Gastroesophageal sphincter (tissue), 4 donors: Measurements from ENCODE around the gene SLK. TPM values are rescaled to one million over a fixed set of nuclear protein-coding genes. Genes with fewer than 3 reads are reported as not detected.

Experiments used
- ATAC-seq: fragments of 150-250 bp; one replicate; pipeline ENCODE4 v1.9.1; 2016; ENCODE audit warnings: mild to moderate bottlenecking, moderate library complexity
- H3K27ac ChIP-seq, 4 donors: fragments of 200-600 bp; sonication (generic) in 3 of 4; 1 replicate in 3 of 4; 2 replicates in 1 of 4; pipeline ENCODE4 v1.5.1; 2016 to 2019
- H3K27me3 ChIP-seq: fragments of 200-600 bp; sonication (generic); one replicate; pipeline ENCODE4 v1.5.1; 2019
- H3K36me3 ChIP-seq, 2 donors: fragments of 200-600 bp; sonication (generic); one replicate each; pipeline ENCODE4 v1.5.1; 2019; ENCODE audit warnings: control low read depth in 1 of 2
- H3K4me1 ChIP-seq, 3 donors: fragments of 200-600 bp; sonication (generic); 1 replicate in 2 of 3; 2 replicates in 1 of 3; pipeline ENCODE4 v1.5.1; 2016 to 2019; ENCODE audit warnings: control low read depth in 2 of 3
- H3K4me3 ChIP-seq, 2 donors: fragments of 200-600 bp; sonication (generic); one replicate each; pipeline ENCODE4 v1.5.1; 2019; ENCODE audit warnings: mild to moderate bottlenecking in 1 of 2, moderate library complexity in 1 of 2
- H3K9me3 ChIP-seq, 3 donors: fragments of 200-600 bp; sonication (generic); one replicate each; pipeline ENCODE4 v1.5.1; 2017 to 2019; ENCODE audit warnings: control low read depth in 2 of 3
- EP300 ChIP-seq: sonication (generic); formaldehyde crosslinking; IDR thresholded peaks from one replicate; pipeline ENCODE4 v1.6.1; 2017; ENCODE audit warnings: antibody characterized with exemption, mild to moderate bottlenecking
- POLR2A ChIP-seq, 2 donors: fragments of 450-650 bp; IDR thresholded peaks; one replicate each; pipeline ENCODE4 v1.6.1; 2017; ENCODE audit warnings: antibody characterized with exemption in 2 of 2, mild to moderate bottlenecking in 2 of 2, moderate library complexity in 1 of 2
- POLR2AphosphoS5 ChIP-seq: sonication (generic); formaldehyde crosslinking; IDR thresholded peaks from one replicate; pipeline ENCODE4 v1.6.1; 2017; ENCODE audit warnings: antibody characterized with exemption
- WGBS, 2 donors: methylation state at CpG; one replicate each; pipeline ENCODE4 v1.1.5; 2018; ENCODE audit warnings: low coverage in 1 of 2; 5-methylcytosine and 5-hydroxymethylcytosine counted together
- total RNA-seq, 4 donors: library from RNA; depleted of rRNA; stranded (reverse); fragments of >200 nt; gene quantifications; one replicate each; pipeline ENCODE4 v1.1.0, GENCODE V29; 2016
- TF ChIP-seq, protein P1 (sequence below), 4 experiments: fragments of 200-600 bp in 2 of 4; fragments of 450-650 bp in 2 of 4; sonication (generic) in 1 of 4; IDR thresholded peaks; one replicate each; pipeline ENCODE4 v1.5.1; 2017 to 2019; ENCODE audit warnings: antibody characterized with exemption in 4 of 4, mild to moderate bottlenecking in 2 of 4, moderate library complexity in 2 of 4

The SLK gene
- total RNA-seq, 4 donors from 2014 or later, result 75.0 to 119 (median 107) TPM

DNA sequence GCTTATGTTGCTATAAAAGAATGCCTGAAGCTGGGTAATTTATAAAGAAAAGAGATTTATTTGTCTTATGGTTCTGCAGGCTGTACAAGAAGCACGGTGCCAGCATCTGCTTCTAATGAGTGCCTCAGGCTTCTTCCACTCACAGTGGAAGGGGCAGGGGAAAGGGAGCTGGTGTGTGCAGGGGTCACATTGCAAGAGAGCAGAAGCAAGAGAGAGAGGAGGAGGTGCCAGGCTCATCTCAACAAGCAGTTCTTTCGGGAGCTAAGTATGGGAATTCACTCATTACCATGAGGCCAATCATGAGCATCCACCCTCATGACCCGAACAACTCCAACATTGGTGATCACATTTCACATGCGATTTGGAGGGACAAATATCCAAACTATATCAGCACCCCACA is 17.2 kb upstream of the SLK start:
- Histone ChIP-seq H3K9me3 (peaks cover 0 to 3% (median 0%) of the 10 kb centered on the region in 3 donors), H3K4me1 (no peaks in the 10 kb centered on the region), H3K36me3 (no peaks in the 10 kb centered on the region), H3K27ac (no peak overlapping the region), H3K4me3 (no peak overlapping the region), H3K27me3 (no peaks in the 10 kb centered on the region)
- ATAC-seq, result no peak
- TF ChIP-seq EP300 (no peak), POLR2A (IDR thresholded peaks at IDR 0.05) (no peak), POLR2AphosphoS5 (no peak)
- TF ChIP-seq, protein P1, sequence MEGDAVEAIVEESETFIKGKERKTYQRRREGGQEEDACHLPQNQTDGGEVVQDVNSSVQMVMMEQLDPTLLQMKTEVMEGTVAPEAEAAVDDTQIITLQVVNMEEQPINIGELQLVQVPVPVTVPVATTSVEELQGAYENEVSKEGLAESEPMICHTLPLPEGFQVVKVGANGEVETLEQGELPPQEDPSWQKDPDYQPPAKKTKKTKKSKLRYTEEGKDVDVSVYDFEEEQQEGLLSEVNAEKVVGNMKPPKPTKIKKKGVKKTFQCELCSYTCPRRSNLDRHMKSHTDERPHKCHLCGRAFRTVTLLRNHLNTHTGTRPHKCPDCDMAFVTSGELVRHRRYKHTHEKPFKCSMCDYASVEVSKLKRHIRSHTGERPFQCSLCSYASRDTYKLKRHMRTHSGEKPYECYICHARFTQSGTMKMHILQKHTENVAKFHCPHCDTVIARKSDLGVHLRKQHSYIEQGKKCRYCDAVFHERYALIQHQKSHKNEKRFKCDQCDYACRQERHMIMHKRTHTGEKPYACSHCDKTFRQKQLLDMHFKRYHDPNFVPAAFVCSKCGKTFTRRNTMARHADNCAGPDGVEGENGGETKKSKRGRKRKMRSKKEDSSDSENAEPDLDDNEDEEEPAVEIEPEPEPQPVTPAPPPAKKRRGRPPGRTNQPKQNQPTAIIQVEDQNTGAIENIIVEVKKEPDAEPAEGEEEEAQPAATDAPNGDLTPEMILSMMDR (IDR thresholded peaks at IDR 0.05), result no peak
- WGBS, 2 donors, result 68 to 100% methylated on average over 1 to 4 of the region's 4 CpGs

DNA sequence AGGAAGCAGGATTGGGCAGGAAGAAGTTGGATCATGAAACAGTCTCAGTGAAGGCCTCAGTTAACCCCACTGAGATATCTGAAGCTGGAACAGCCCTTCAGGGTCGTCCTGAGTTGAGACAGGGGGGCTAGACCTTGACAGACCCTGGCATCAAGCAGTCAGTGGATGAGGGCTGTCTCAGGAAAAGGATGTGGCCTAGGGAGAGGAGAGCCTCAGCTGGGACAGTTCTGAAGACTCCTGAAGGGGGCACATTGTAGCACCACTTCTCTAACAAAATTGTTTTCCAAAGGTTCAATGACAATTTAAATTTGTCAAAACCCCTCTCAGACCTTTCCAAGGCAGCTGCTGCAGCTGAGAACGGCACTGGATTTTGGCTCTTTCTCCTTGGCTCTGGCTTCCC is 15.8 kb upstream of the SLK start:
- H3K36me3 ChIP-seq, result no peaks in the 10 kb centered on the region
- H3K4me3 ChIP-seq, result no peak overlapping the region
- no peaks in the 10 kb centered on the region for H3K27me3 ChIP-seq
- TF ChIP-seq POLR2A (IDR thresholded peaks at IDR 0.05) (no peak), EP300 (no peak), POLR2AphosphoS5 (no peak)
- TF ChIP-seq, protein P1 (IDR thresholded peaks at IDR 0.05), result no peak
- WGBS, 2 donors, result 44 to 46% methylated on average over 2 of the region's 2 CpGs
- no peak for ATAC-seq
- H3K9me3 ChIP-seq, result peaks cover 0 to 5% (median 0%) of the 10 kb centered on the region in 3 donors
- H3K4me1 ChIP-seq, result no peaks in the 10 kb centered on the region
- H3K27ac ChIP-seq, result no peak overlapping the region

DNA sequence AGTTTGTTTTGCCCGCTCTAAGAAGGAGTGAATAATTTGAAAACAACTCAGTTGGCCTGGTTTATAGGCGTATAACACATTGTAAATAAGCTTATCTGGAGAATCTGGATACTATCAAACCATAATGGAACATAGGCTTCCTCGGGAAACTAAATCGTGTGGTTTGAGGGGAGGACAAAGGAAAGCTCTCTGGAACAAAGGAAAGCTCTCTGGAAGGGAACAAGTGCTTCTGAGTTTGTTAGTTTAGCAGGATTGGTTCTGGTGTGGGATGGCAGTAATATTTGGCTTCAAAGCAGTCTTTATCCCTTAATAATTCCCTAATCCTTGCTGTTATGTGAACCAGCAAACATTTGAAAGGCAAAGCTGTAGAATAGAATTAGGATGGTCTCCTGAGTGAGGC is 15.0 kb upstream of the SLK start:
- H3K36me3 ChIP-seq, result no peaks in the 10 kb centered on the region
- peaks cover 0 to 5% (median 0%) of the 10 kb centered on the region in 3 donors for H3K9me3 ChIP-seq
- no peak overlapping the region for H3K27ac ChIP-seq
- no peak for ATAC-seq
- H3K4me3 ChIP-seq, result no peak overlapping the region
- no peak for TF ChIP-seq POLR2A (IDR thresholded peaks at IDR 0.05)
- TF ChIP-seq, protein P1 (IDR thresholded peaks at IDR 0.05), result no peak
- no peak for TF ChIP-seq POLR2AphosphoS5
- no peak for TF ChIP-seq EP300
- H3K4me1 ChIP-seq, result no peaks in the 10 kb centered on the region
- no peaks in the 10 kb centered on the region for H3K27me3 ChIP-seq
- WGBS, 2 donors, result 68 to 82% methylated on average over 4 of the region's 4 CpGs

DNA sequence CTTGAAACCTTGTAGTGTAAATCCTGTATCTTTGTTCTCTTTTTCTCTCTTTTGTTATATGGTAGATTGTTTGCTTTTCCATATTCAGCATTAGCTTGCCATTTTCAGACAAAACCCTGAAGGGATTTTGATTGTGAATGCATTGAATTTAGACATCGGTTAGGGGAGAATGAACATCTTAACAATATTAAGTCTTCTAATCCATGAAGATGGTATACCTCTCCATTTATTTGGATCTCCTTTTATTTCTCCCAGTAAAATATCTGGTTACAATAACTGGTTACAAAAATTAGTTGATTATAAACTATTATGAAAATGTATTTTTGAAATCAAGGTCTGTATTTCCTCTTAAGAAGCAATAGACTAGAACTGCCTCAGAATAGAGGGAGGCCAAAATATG is 12.4 kb upstream of the SLK start:
- no peak overlapping the region for H3K27ac ChIP-seq
- TF ChIP-seq POLR2A (IDR thresholded peaks at IDR 0.05), result no peak
- TF ChIP-seq POLR2AphosphoS5, result no peak
- TF ChIP-seq, protein P1 (IDR thresholded peaks at IDR 0.05), result no peak
- TF ChIP-seq EP300, result no peak
- H3K9me3 ChIP-seq, result peaks cover 0 to 5% (median 0%) of the 10 kb centered on the region in 3 donors
- no peaks in the 10 kb centered on the region for H3K4me1 ChIP-seq
- H3K4me3 ChIP-seq, result no peak overlapping the region
- 100% methylated on average over 1 of the region's 1 CpG for WGBS, 2 donors
- H3K36me3 ChIP-seq, result no peaks in the 10 kb centered on the region
- ATAC-seq, result no peak
- no peaks in the 10 kb centered on the region for H3K27me3 ChIP-seq

DNA sequence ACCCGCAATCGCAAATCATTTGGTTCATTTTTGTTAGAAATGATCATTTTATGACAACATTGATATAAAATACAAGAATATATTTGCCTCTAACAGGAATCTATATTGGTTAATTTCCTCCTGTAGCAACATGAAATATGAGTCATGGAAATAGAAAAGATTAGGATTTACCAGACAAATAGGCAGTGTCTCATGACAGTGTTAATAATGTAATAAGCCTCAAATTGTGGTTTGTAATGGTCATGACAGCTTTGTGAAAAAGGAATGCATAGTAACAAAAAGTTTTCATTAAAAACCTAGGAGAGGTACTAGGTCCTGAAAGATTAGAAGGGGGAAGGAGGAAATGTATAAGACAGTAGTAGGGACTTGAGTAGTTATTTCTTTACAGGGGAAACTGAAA is 7.9 kb upstream of the SLK start:
- no peak overlapping the region for H3K27ac ChIP-seq
- no peak overlapping the region for H3K4me3 ChIP-seq
- ATAC-seq, result no peak
- no peaks in the 10 kb centered on the region for H3K36me3 ChIP-seq
- no peaks in the 10 kb centered on the region for H3K4me1 ChIP-seq
- H3K27me3 ChIP-seq, result no peaks in the 10 kb centered on the region
- 80 to 91% methylated on average over 2 of the region's 2 CpGs for WGBS, 2 donors
- H3K9me3 ChIP-seq, result peaks cover 0 to 5% (median 0%) of the 10 kb centered on the region in 3 donors
- TF ChIP-seq POLR2AphosphoS5 (no peak), EP300 (no peak), POLR2A (IDR thresholded peaks at IDR 0.05) (no peak)
- TF ChIP-seq, protein P1 (IDR thresholded peaks at IDR 0.05), result no peak
